Glutamatergic neuron (in vitro differentiated cells): ENCODE data around the gene TRIO. TPM values are rescaled to one million over a fixed set of nuclear protein-coding genes. Genes with fewer than 3 reads are reported as not detected.

ENCODE experiments used
- DNase-seq: peaks from one replicate; pipeline ENCODE4 v3.0.0; 2022
- H3K27ac Mint-ChIP-seq: one replicate; pipeline ENCODE4 v1.8.0; 2020; ENCODE audit warnings: mild to moderate bottlenecking, mixed read lengths, inconsistent platforms; ENCODE audit not compliant: unreplicated experiment
- H3K27me3 Mint-ChIP-seq: one replicate; pipeline ENCODE4 v1.8.0; 2020; ENCODE audit warnings: mild to moderate bottlenecking, moderate library complexity, mixed read lengths, inconsistent platforms; ENCODE audit not compliant: unreplicated experiment
- H3K36me3 Mint-ChIP-seq: one replicate; pipeline ENCODE4 v1.8.0; 2020; ENCODE audit warnings: mild to moderate bottlenecking, mixed read lengths, inconsistent platforms; ENCODE audit not compliant: unreplicated experiment
- H3K4me1 Mint-ChIP-seq: one replicate; pipeline ENCODE4 v1.8.0; 2020; ENCODE audit warnings: mild to moderate bottlenecking, low read depth, mixed read lengths, inconsistent platforms; ENCODE audit not compliant: unreplicated experiment
- H3K4me3 Mint-ChIP-seq: one replicate; pipeline ENCODE4 v1.8.0; 2020; ENCODE audit warnings: mild to moderate bottlenecking, mixed read lengths, inconsistent platforms; ENCODE audit not compliant: unreplicated experiment
- H3K9me3 Mint-ChIP-seq: one replicate; pipeline ENCODE4 v1.8.0; 2020; ENCODE audit warnings: mild to moderate bottlenecking, moderate library complexity, mixed read lengths, inconsistent platforms; ENCODE audit not compliant: unreplicated experiment
- CTCF ChIP-seq: fragments of 200-600 bp; sonication (generic); IDR thresholded peaks from one replicate; pipeline ENCODE4 v1.5.0; 2021; ENCODE audit not compliant: partially characterized antibody, unreplicated experiment
- total RNA-seq: library from RNA; stranded (reverse); fragmentation: NEBNext Ultra II Directional; extraction: Animal tissue kit (Norgen Biotek cat#: 25700); gene quantifications from one replicate; pipeline ENCODE4 v1.2.1, GENCODE V29; 2021; ENCODE audit not compliant: unreplicated experiment

Gene TRIO
- total RNA-seq, 1 donor from 2014 or later = 281 TPM

GRCh38 chr5:14364576-14365472 is 221.7 kb downstream of the TRIO start:
- Mint-ChIP-seq H3K27ac (no peak overlapping the region), H3K4me1 (peaks cover 9% of the 10 kb centered on the region), H3K27me3 (peaks cover 7% of the 10 kb centered on the region), H3K36me3 (peaks cover 17% of the 10 kb centered on the region), H3K9me3 (peaks cover 1% of the 10 kb centered on the region), H3K4me3 (peak overlapping the region; percentile 32)
- TF ChIP-seq CTCF = peak; percentile 73
- no peak for DNase-seq

GRCh38 chr5:14365831-14366430 is 222.8 kb downstream of the TRIO start:
- DNase-seq = no peak
- H3K4me3 Mint-ChIP-seq = no peak overlapping the region
- H3K27ac Mint-ChIP-seq = no peak overlapping the region
- peaks cover 6% of the 10 kb centered on the region for H3K4me1 Mint-ChIP-seq
- peaks cover 3% of the 10 kb centered on the region for H3K27me3 Mint-ChIP-seq
- peaks cover 14% of the 10 kb centered on the region for H3K36me3 Mint-ChIP-seq
- no peak for TF ChIP-seq CTCF
- peaks cover 1% of the 10 kb centered on the region for H3K9me3 Mint-ChIP-seq

- H3K4me1 Mint-ChIP-seq = peaks cover 6% of the 10 kb centered on the region
- peaks cover 3% of the 10 kb centered on the region for H3K27me3 Mint-ChIP-seq
- no peak for DNase-seq
- H3K9me3 Mint-ChIP-seq = no peaks in the 10 kb centered on the region
- H3K36me3 Mint-ChIP-seq = peaks cover 14% of the 10 kb centered on the region
- H3K27ac Mint-ChIP-seq = no peak overlapping the region
- TF ChIP-seq CTCF = no peak
- H3K4me3 Mint-ChIP-seq = no peak overlapping the region
Observed at GRCh38 chr5:14366763-14367162, 223.6 kb downstream of the TRIO start.

DNA sequence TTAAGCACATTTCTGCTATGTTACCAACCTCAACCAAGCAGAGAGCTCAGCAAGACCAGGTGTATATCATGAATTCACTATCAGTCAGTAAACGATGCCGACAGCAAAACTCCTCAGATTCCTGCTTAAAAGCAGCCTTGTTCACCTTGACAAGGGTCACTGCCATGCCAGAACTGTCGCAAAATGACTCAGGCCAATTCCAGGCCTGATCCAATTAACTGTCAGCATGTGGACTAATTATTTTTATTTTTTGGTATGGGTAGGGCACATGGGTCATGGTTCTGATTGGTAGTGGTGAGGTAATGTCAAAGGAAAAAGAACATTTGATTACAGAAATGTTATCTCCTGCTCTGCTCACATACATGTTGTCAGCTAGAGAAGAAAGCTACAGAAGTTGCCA is 224.2 kb downstream of the TRIO start:
- Mint-ChIP-seq H3K36me3 (peaks cover 14% of the 10 kb centered on the region), H3K27ac (no peak overlapping the region), H3K4me1 (peaks cover 6% of the 10 kb centered on the region), H3K9me3 (no peaks in the 10 kb centered on the region), H3K4me3 (no peak overlapping the region), H3K27me3 (peaks cover 3% of the 10 kb centered on the region)
- no peak for TF ChIP-seq CTCF
- no peak for DNase-seq

DNA sequence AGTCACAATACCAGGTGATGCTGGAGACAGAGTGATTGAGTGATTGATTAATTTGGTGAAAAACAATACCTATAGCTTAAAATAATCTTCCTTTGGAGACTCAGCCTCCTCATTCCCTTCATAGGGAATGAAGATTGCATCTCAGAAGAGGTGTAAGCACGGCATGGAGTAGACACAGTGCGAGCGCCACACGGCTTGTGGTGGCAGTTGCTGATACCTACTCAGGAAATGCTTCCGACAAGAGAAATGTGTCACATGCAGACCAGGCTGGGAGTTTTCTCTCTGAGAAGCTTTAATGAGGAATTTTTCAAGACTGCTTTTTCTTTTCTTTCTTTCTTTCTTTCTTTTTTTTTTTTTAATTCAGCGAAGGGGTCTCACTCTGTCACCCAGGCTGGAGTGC is 226.6 kb downstream of the TRIO start:
- TF ChIP-seq CTCF = no peak
- Mint-ChIP-seq H3K4me3 (no peak overlapping the region), H3K36me3 (peaks cover 14% of the 10 kb centered on the region), H3K9me3 (no peaks in the 10 kb centered on the region), H3K27ac (no peak overlapping the region), H3K27me3 (peaks cover under 1% of the 10 kb centered on the region), H3K4me1 (peaks cover 4% of the 10 kb centered on the region)
- DNase-seq = no peak
